Gastrocnemius medialis (tissue), 4 donors: Measurements from ENCODE around the gene NEK9.

ENCODE experiments used
- CTCF ChIP-seq, 5 experiments: fragments of 450-650 bp in 3 of 5; fragments of 200-600 bp in 2 of 5; sonication (generic) in 2 of 5; IDR thresholded peaks in 4 of 5; conservative IDR thresholded peaks in 1 of 5; 1 replicate in 4 of 5; 2 replicates in 1 of 5; pipeline ENCODE4 v1.5.1; 2016 to 2019; ENCODE audit warnings: antibody characterized with exemption in 5 of 5, mild to moderate bottlenecking in 3 of 5, moderate library complexity in 3 of 5
- POLR2A ChIP-seq, 2 donors: fragments of 450-650 bp; IDR thresholded peaks; one replicate each; pipeline ENCODE4 v1.6.1; 2017; ENCODE audit warnings: antibody characterized with exemption in 2 of 2, mild to moderate bottlenecking in 2 of 2, moderate library complexity in 2 of 2

- TF ChIP-seq CTCF (IDR thresholded peaks at IDR 0.05 in 4 of 5, conservative IDR thresholded peaks at IDR 0.05 in 1 of 5) (no peak), POLR2A (IDR thresholded peaks at IDR 0.05) (no peak)
Observed at GRCh38 chr14:75143761-75144527, 17.1 kb upstream of the NEK9 start.
